ENCODE data around the gene MTMR2. TPM values are rescaled to one million over a fixed set of nuclear protein-coding genes. Genes with fewer than 3 reads are reported as not detected.

MTMR2 gene
- total and polyA plus RNA-seq, 2 donors (not counting 1 experiment from before 2014, with no cell fraction given): 29.2 to 48.2 TPM

DNA sequence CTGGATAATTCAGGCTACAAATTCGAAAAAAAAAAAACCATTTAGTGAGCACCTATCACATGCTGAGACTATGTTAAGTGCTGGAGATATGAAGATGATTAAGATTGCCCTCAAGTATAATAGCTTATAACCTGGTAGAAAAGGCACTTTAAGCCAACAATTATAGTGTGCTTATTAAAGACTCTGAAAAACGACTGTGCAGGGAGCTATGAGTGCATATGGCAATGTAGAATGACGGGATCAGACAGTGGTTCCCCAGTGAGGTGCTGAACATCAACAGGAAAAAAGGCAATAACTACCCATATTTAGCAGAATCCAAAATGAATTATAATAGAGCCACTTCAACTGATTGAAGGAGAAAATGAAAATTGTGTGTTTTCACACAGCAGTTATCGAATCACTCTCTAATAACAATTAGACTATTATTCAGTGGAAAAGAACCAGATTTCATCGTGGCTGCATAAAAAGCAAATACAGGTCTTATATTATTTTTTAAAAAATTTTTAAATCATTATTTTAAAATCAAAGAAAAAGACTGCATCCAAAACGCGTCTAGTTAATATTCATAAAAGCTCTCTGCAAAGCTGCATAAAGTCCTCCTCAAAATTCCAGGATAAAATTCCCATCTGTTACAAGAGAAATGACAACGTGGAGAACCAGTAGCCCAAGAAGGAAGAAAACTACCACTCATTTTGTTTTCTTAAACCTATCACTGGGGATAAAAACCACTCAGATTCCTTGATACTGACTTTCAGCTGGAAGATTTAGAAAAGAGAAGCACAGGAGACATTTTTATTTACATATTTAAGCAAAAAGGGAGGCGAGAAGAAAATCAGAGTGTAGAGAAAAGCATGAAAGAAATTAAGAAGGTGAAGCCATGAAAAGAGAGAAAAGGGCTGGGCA, 1.1 kb downstream of the MTMR2 start:
- Histone ChIP-seq H3K27me3 (ENCODE audit: control insufficient read depth, insufficient read depth, low read length) (no peaks in the 10 kb centered on the region), H3K4me1 (ENCODE audit: control insufficient read depth, extremely low read depth, insufficient read depth, low read length) (peaks cover 4% of the 10 kb centered on the region), H3K79me2 (ENCODE audit: control insufficient read depth, insufficient read depth, low read length) (peaks cover 53% of the 10 kb centered on the region), H3K36me3 (ENCODE audit: control insufficient read depth, insufficient read depth, low read length) (no peaks in the 10 kb centered on the region), H3K9me3 (ENCODE audit: control insufficient read depth, insufficient read depth, low read depth, low read length) (no peaks in the 10 kb centered on the region), H4K20me1 (ENCODE audit: control insufficient read depth, extremely low read depth, insufficient read depth, low read length) (no peaks in the 10 kb centered on the region), H3K9ac (ENCODE audit: insufficient read depth, low read length) (peak overlapping the region; percentile 94), H2AFZ (ENCODE audit: low read length) (no peak overlapping the region), H3K4me2 (ENCODE audit: extremely low read depth, insufficient read depth, low read length) (peak overlapping the region; percentile 95), H3K27ac (ENCODE audit: insufficient read depth, low read length) (peak overlapping the region; percentile 91), H3K4me3 (replicated peaks in 1 of 4; ENCODE audit: control extremely low read depth in 1 of 4, insufficient read depth in 1 of 4, low read depth in 3 of 4, low read length in 4 of 4) (peak overlapping the region; percentile 85 to 98 (median 91))
- DNase-seq (ENCODE audit: low read depth in 2 of 2): peak in 1 of 2 donors; percentile 37
- no peak for TF ChIP-seq EZH2 (IDR thresholded peaks at IDR 0.05; ENCODE audit: low read length, missing control alignments)
- TF ChIP-seq, protein P1, sequence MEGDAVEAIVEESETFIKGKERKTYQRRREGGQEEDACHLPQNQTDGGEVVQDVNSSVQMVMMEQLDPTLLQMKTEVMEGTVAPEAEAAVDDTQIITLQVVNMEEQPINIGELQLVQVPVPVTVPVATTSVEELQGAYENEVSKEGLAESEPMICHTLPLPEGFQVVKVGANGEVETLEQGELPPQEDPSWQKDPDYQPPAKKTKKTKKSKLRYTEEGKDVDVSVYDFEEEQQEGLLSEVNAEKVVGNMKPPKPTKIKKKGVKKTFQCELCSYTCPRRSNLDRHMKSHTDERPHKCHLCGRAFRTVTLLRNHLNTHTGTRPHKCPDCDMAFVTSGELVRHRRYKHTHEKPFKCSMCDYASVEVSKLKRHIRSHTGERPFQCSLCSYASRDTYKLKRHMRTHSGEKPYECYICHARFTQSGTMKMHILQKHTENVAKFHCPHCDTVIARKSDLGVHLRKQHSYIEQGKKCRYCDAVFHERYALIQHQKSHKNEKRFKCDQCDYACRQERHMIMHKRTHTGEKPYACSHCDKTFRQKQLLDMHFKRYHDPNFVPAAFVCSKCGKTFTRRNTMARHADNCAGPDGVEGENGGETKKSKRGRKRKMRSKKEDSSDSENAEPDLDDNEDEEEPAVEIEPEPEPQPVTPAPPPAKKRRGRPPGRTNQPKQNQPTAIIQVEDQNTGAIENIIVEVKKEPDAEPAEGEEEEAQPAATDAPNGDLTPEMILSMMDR (conservative IDR thresholded peaks at IDR 0.05 in 1 of 2, IDR thresholded peaks at IDR 0.05 in 1 of 2; ENCODE audit: low read depth in 1 of 2, low read length in 2 of 2): no peak

DNA sequence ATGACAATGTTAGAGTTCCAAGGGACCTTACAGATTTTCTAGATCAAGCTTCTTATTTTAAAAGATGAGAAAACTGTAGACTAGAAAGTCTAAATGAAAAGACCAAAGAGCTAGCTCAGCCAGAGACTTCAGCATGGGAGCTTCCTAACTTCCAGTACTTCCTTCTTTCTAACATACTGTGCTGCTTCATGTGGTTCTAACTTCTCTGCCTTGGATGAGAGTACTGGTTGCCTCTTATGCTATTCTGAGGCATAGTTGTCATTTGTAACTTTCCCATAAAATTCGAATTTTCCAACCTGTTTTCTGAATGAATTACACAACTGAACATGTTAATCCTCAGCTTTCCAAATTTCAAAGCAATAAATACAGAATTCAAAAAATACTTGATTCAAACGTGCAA, 1.8 kb downstream of the MTMR2 start:
- Histone ChIP-seq H3K4me1 (ENCODE audit: control insufficient read depth, extremely low read depth, insufficient read depth, low read length) (peaks cover 7% of the 10 kb centered on the region), H3K4me2 (ENCODE audit: extremely low read depth, insufficient read depth, low read length) (peak overlapping the region; percentile 95), H3K36me3 (ENCODE audit: control insufficient read depth, insufficient read depth, low read length) (no peaks in the 10 kb centered on the region), H3K79me2 (ENCODE audit: control insufficient read depth, insufficient read depth, low read length) (peaks cover 58% of the 10 kb centered on the region), H4K20me1 (ENCODE audit: control insufficient read depth, extremely low read depth, insufficient read depth, low read length) (no peaks in the 10 kb centered on the region), H3K27ac (ENCODE audit: insufficient read depth, low read length) (no peak overlapping the region), H3K9ac (ENCODE audit: insufficient read depth, low read length) (no peak overlapping the region), H3K9me3 (ENCODE audit: control insufficient read depth, insufficient read depth, low read depth, low read length) (no peaks in the 10 kb centered on the region), H2AFZ (ENCODE audit: low read length) (no peak overlapping the region), H3K4me3 (replicated peaks in 1 of 4; ENCODE audit: control extremely low read depth in 1 of 4, insufficient read depth in 1 of 4, low read depth in 3 of 4, low read length in 4 of 4) (peak overlapping the region; percentile 85 to 98 (median 91)), H3K27me3 (ENCODE audit: control insufficient read depth, insufficient read depth, low read length) (no peaks in the 10 kb centered on the region)
- TF ChIP-seq, protein P1 (conservative IDR thresholded peaks at IDR 0.05 in 1 of 2, IDR thresholded peaks at IDR 0.05 in 1 of 2; ENCODE audit: low read depth in 1 of 2, low read length in 2 of 2): no peak
- no peak for TF ChIP-seq EZH2 (IDR thresholded peaks at IDR 0.05; ENCODE audit: low read length, missing control alignments)
- no peak for DNase-seq (ENCODE audit: low read depth in 2 of 2)

DNA sequence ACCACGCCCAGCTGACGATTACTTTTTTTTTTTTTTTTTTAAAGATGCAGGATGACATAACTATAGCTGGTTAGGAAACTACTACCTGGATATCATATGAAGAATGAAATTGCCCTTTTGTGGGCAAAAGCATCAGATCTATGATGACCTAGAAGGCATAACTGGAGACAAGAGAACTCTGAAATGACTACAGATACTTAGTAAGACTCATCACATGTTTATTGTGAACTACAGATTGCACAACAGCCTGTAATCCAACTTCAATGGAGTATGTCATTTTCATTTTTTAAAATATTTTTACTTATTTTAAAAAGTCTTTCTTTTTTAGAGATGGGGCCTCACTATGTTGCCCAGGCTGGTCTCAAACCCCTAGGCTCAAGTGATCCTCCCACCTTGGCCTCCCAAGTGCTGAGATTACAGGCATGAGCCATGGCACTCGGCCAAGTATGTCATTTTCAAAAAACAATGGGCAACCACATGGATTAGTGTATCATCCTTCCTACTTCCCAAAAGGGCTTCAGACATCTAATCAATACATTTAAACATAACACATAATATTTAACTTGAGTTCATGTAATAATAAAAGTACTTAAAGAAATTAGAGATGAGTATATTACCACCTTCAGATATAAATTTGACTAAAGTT, 3.3 kb downstream of the MTMR2 start:
- Histone ChIP-seq H3K27me3 (ENCODE audit: control insufficient read depth, insufficient read depth, low read length) (no peaks in the 10 kb centered on the region), H3K4me2 (ENCODE audit: extremely low read depth, insufficient read depth, low read length) (no peak overlapping the region), H3K9ac (ENCODE audit: insufficient read depth, low read length) (no peak overlapping the region), H3K79me2 (ENCODE audit: control insufficient read depth, insufficient read depth, low read length) (peaks cover 71% of the 10 kb centered on the region), H3K36me3 (ENCODE audit: control insufficient read depth, insufficient read depth, low read length) (no peaks in the 10 kb centered on the region), H2AFZ (ENCODE audit: low read length) (no peak overlapping the region), H3K4me1 (ENCODE audit: control insufficient read depth, extremely low read depth, insufficient read depth, low read length) (peaks cover 8% of the 10 kb centered on the region), H3K4me3 (replicated peaks in 1 of 4; ENCODE audit: control extremely low read depth in 1 of 4, insufficient read depth in 1 of 4, low read depth in 3 of 4, low read length in 4 of 4) (no peak overlapping the region), H3K9me3 (ENCODE audit: control insufficient read depth, insufficient read depth, low read depth, low read length) (no peaks in the 10 kb centered on the region), H4K20me1 (ENCODE audit: control insufficient read depth, extremely low read depth, insufficient read depth, low read length) (no peaks in the 10 kb centered on the region), H3K27ac (ENCODE audit: insufficient read depth, low read length) (no peak overlapping the region)
- TF ChIP-seq, protein P1 (conservative IDR thresholded peaks at IDR 0.05 in 1 of 2, IDR thresholded peaks at IDR 0.05 in 1 of 2; ENCODE audit: low read depth in 1 of 2, low read length in 2 of 2): no peak
- TF ChIP-seq EZH2 (IDR thresholded peaks at IDR 0.05; ENCODE audit: low read length, missing control alignments): no peak
- peak in 1 of 2 donors; percentile 61 for DNase-seq (ENCODE audit: low read depth in 2 of 2)

Measured in fibroblast of lung (primary cell).